GM23338 (cell line): Measurements from ENCODE around the gene CYP2W1. TPM values are rescaled to one million over a fixed set of nuclear protein-coding genes. Genes with fewer than 3 reads are reported as not detected.
A peak's percentile ranks its signal among the peaks of the same experiment; 100 is the strongest.

Source experiments
- ATAC-seq: fragments of 200-7000 bp; cut with Tn5 transposase; 3 replicates; pipeline ENCODE4 v1.9.1; 2020
- DNase-seq: peaks from one replicate; pipeline ENCODE4 v3.0.0-alpha.2; 2015; ENCODE audit warnings: low spot score
- H2AFZ ChIP-seq: fragments of 200-600 bp; sonication (generic); 2 replicates; pipeline ENCODE4 v1.8.0; 2016; ENCODE audit warnings: antibody characterized with exemption, mild to moderate bottlenecking, moderate library complexity
- H3F3A ChIP-seq: fragments of 200-600 bp; sonication (generic); replicated peaks from 2 replicates; pipeline ENCODE4 v1.8.0; 2017; ENCODE audit warnings: antibody characterized with exemption, mixed run types, low read depth
- H3K27ac ChIP-seq: fragments of 200-600 bp; sonication (generic); 2 replicates; pipeline ENCODE4 v1.6.1; 2016; ENCODE audit warnings: low read depth
- H3K27me3 ChIP-seq: fragments of 200-600 bp; sonication (generic); 2 replicates; pipeline ENCODE4 v1.8.0; 2016; ENCODE audit warnings: mild to moderate bottlenecking, mixed run types, moderate library complexity; ENCODE audit not compliant: insufficient read depth
- H3K36me3 ChIP-seq: fragments of 200-600 bp; sonication (generic); 2 replicates; pipeline ENCODE4 v1.8.0; 2016; ENCODE audit warnings: mild to moderate bottlenecking; ENCODE audit not compliant: insufficient read depth
- H3K4me1 ChIP-seq: fragments of 200-600 bp; sonication (generic); 2 replicates; pipeline ENCODE4 v1.8.0; 2016; ENCODE audit warnings: mild to moderate bottlenecking, moderate library complexity; ENCODE audit not compliant: insufficient read depth
- H3K4me2 ChIP-seq: fragments of 200-600 bp; sonication (generic); 2 replicates; pipeline ENCODE4 v1.7.1; 2017; ENCODE audit warnings: mixed run types
- H3K4me3 ChIP-seq: fragments of 200-600 bp; sonication (generic); 2 replicates; pipeline ENCODE4 v1.6.1; 2016; ENCODE audit warnings: mixed run types
- H3K79me2 ChIP-seq: fragments of 200-600 bp; sonication (generic); replicated peaks from 2 replicates; pipeline ENCODE4 v1.8.0; 2017; ENCODE audit warnings: mild to moderate bottlenecking; ENCODE audit not compliant: insufficient read depth
- H3K9me2 ChIP-seq: fragments of 200-600 bp; sonication (generic); 2 replicates; pipeline ENCODE4 v1.8.0; 2017; ENCODE audit not compliant: insufficient read depth
- H4K20me1 ChIP-seq: fragments of 200-600 bp; sonication (generic); replicated peaks from 2 replicates; pipeline ENCODE4 v1.8.0; 2017; ENCODE audit warnings: mild to moderate bottlenecking; ENCODE audit not compliant: insufficient read depth
- H3K27ac Mint-ChIP-seq: 2 replicates; pipeline ENCODE4 v1.8.0; 2020; ENCODE audit warnings: inconsistent platforms, mild to moderate bottlenecking, moderate library complexity, mixed read lengths
- H3K27me3 Mint-ChIP-seq: 3 replicates; pipeline ENCODE4 v1.8.0; 2022; ENCODE audit warnings: low read depth, mild to moderate bottlenecking, moderate library complexity, mixed read lengths, inconsistent platforms; ENCODE audit not compliant: insufficient read depth, poor library complexity
- H3K36me3 Mint-ChIP-seq: 3 replicates; pipeline ENCODE4 v1.8.0; 2021; ENCODE audit warnings: low read depth, mild to moderate bottlenecking, inconsistent platforms, moderate library complexity, mixed read lengths
- H3K4me1 Mint-ChIP-seq: 3 replicates; pipeline ENCODE4 v1.8.0; 2020; ENCODE audit warnings: mild to moderate bottlenecking, inconsistent platforms, mixed read lengths
- H3K4me3 Mint-ChIP-seq: 3 replicates; pipeline ENCODE4 v1.8.0; 2021; ENCODE audit warnings: moderate library complexity, mild to moderate bottlenecking, inconsistent platforms, mixed read lengths
- H3K9me3 Mint-ChIP-seq: 3 replicates; pipeline ENCODE4 v1.8.0; 2020; ENCODE audit warnings: moderate library complexity, mild to moderate bottlenecking, inconsistent platforms, mixed read lengths
- CREB1 ChIP-seq: fragments of 250-450 bp; sonication (Bioruptor Pico); IDR thresholded peaks from 2 replicates; pipeline ENCODE4 v1.5.0; 2020; ENCODE audit warnings: low read depth, mild to moderate bottlenecking, moderate library complexity
- ETS1 ChIP-seq: IDR thresholded peaks from 2 replicates; pipeline ENCODE4 v1.6.1; 2016; ENCODE audit warnings: antibody characterized with exemption
- EZH2 ChIP-seq: fragments of 200-600 bp; sonication (generic); IDR thresholded peaks from one replicate; pipeline ENCODE4 v1.8.0; 2017; ENCODE audit warnings: antibody characterized with exemption, mild to moderate bottlenecking, low read depth; ENCODE audit not compliant: unreplicated experiment
- POLR2AphosphoS5 ChIP-seq: IDR thresholded peaks from 2 replicates; pipeline ENCODE4 v1.6.1; 2016; ENCODE audit warnings: antibody characterized with exemption, low read depth
- ZNF114 ChIP-seq: fragments of 250-450 bp; sonication (Bioruptor Pico); IDR thresholded peaks from 2 replicates; pipeline ENCODE4 v1.5.0; 2020; ENCODE audit warnings: mild to moderate bottlenecking, moderate library complexity
- ZNF462 ChIP-seq: fragments of 250-450 bp; sonication (Bioruptor Pico); IDR thresholded peaks from 2 replicates; pipeline ENCODE4 v1.5.0; 2020; ENCODE audit warnings: mild to moderate bottlenecking, moderate library complexity
- polyA plus RNA-seq: library from polyadenylated mRNA; unstranded; fragments of >200 nt; fragmentation: Nextera tagmentation; extraction: Ambion mirVana; gene quantifications from 2 replicates; pipeline ENCODE4 v1.2.1, GENCODE V29; 2016
- total RNA-seq: library from RNA; depleted of rRNA; stranded (reverse); fragments of >200 nt; shearing (Covaris generic); gene quantifications from 2 replicates; pipeline ENCODE4 v1.2.3, GENCODE V29; 2014
- TF ChIP-seq, protein P1 (sequence below), 2 experiments: fragments of 200-600 bp in 1 of 2; sonication (generic) in 1 of 2; conservative IDR thresholded peaks; 2 replicates each; pipeline versions ENCODE4 v1.5.1 to v1.6.1; 2016 to 2017; ENCODE audit warnings: antibody characterized with exemption in 2 of 2, low read depth in 2 of 2, mild to moderate bottlenecking in 2 of 2, moderate library complexity in 1 of 2

CYP2W1 gene
- total and polyA plus RNA-seq, 2 experiments from 2014 or later: not detected

- no peaks in the 10 kb centered on the region for H3K9me2 ChIP-seq
- no peaks in the 10 kb centered on the region for H3K4me1 ChIP-seq
- H3K4me1 Mint-ChIP-seq: no peaks in the 10 kb centered on the region; the same call in 1 of the 3 replicates
- H3F3A ChIP-seq: peaks cover 6% of the 10 kb centered on the region; the same call in 1 of the 2 replicates
- no peaks in the 10 kb centered on the region for H3K79me2 ChIP-seq
- DNase-seq: peak; percentile 73
- H3K27me3 ChIP-seq: peaks cover 24% of the 10 kb centered on the region
- H3K36me3 Mint-ChIP-seq: no peaks in the 10 kb centered on the region; the same call in 2 of the 3 replicates
- peak within 1 kb of the TSS; percentile 47 for H2AFZ ChIP-seq
- peak; percentile 8; the same call in 2 of the 3 replicates for ATAC-seq
- peak within 1 kb of the TSS; percentile 83 for H3K4me2 ChIP-seq
- H3K27me3 Mint-ChIP-seq: peaks cover 20% of the 10 kb centered on the region
- peak within 1 kb of the TSS; percentile 64 for H3K4me3 ChIP-seq
- peak within 1 kb of the TSS; percentile 66 for H3K4me3 Mint-ChIP-seq
- no peak within 1 kb of the TSS for H3K27ac ChIP-seq
- H3K27ac Mint-ChIP-seq: no peak within 1 kb of the TSS
- no peaks in the 10 kb centered on the region for H3K36me3 ChIP-seq
- H3K9me3 Mint-ChIP-seq: no peaks in the 10 kb centered on the region
- H4K20me1 ChIP-seq: no peaks in the 10 kb centered on the region
- no peak for TF ChIP-seq ZNF114 (CRISPR knock-in tag)
- TF ChIP-seq, protein P1, sequence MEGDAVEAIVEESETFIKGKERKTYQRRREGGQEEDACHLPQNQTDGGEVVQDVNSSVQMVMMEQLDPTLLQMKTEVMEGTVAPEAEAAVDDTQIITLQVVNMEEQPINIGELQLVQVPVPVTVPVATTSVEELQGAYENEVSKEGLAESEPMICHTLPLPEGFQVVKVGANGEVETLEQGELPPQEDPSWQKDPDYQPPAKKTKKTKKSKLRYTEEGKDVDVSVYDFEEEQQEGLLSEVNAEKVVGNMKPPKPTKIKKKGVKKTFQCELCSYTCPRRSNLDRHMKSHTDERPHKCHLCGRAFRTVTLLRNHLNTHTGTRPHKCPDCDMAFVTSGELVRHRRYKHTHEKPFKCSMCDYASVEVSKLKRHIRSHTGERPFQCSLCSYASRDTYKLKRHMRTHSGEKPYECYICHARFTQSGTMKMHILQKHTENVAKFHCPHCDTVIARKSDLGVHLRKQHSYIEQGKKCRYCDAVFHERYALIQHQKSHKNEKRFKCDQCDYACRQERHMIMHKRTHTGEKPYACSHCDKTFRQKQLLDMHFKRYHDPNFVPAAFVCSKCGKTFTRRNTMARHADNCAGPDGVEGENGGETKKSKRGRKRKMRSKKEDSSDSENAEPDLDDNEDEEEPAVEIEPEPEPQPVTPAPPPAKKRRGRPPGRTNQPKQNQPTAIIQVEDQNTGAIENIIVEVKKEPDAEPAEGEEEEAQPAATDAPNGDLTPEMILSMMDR (conservative IDR thresholded peaks at IDR 0.05; ENCODE audit: low read depth in 2 of 2): peak in 1 of 2 experiments; percentile 33; a peak in 1 of 4 replicates
These were observed 28.4 kb upstream of the CYP2W1 start, which contains the start of gene ADAP1 for GRCh38 chr7:954330-955238. ADAP1 (minus strand) TSS chr7:954680; CDS start chr7:954477, 203 bp downstream.

GRCh38 chr7:956031-956430, 26.9 kb upstream of the CYP2W1 start:
- Mint-ChIP-seq H3K27ac (no peak overlapping the region), H3K4me3 (peak overlapping the region; percentile 36; the same call in 1 of the 3 replicates), H3K27me3 (peaks cover 23% of the 10 kb centered on the region), H3K4me1 (no peaks in the 10 kb centered on the region; the same call in 1 of the 3 replicates), H3K9me3 (no peaks in the 10 kb centered on the region), H3K36me3 (no peaks in the 10 kb centered on the region; the same call in 2 of the 3 replicates)
- H4K20me1 ChIP-seq: no peaks in the 10 kb centered on the region
- H3K4me2 ChIP-seq: no peak overlapping the region
- ATAC-seq (no peak), DNase-seq (no peak)
- no peaks in the 10 kb centered on the region for H3K36me3 ChIP-seq
- no peak overlapping the region for H3K4me3 ChIP-seq
- no peaks in the 10 kb centered on the region for H3K79me2 ChIP-seq
- H2AFZ ChIP-seq: no peak overlapping the region
- H3K27ac ChIP-seq: no peak overlapping the region
- no peaks in the 10 kb centered on the region for H3K4me1 ChIP-seq
- H3F3A ChIP-seq: peaks cover 6% of the 10 kb centered on the region; the same call in 1 of the 2 replicates
- TF ChIP-seq ETS1: no peak
- TF ChIP-seq CREB1 (CRISPR knock-in tag): no peak
- no peak for TF ChIP-seq POLR2AphosphoS5
- no peak for TF ChIP-seq EZH2
- TF ChIP-seq ZNF462 (CRISPR knock-in tag): no peak
- no peaks in the 10 kb centered on the region for H3K9me2 ChIP-seq
- peaks cover 24% of the 10 kb centered on the region for H3K27me3 ChIP-seq
